ENCODE data around the gene SKIC8. TPM values are rescaled to one million over a fixed set of nuclear protein-coding genes. Genes with fewer than 3 reads are reported as not detected.

SKIC8 gene
- total RNA-seq, 1 experiment from 2014 or later = 103 TPM

Other genes with a start within 250 kb of the SKIC8 start
- gene TBC1D2B, start 221.9 kb downstream of the SKIC8 start, total RNA-seq (2014; rRNA removed; shearing (Covaris generic)) = 27.5 and 28.2 TPM in 2 replicates
- not detected in 2 replicates for gene SH2D7, start 207.0 kb downstream of the SKIC8 start, total RNA-seq (2014; rRNA removed; shearing (Covaris generic))
- gene CIB2, start 168.2 kb downstream of the SKIC8 start, total RNA-seq (2014; rRNA removed; shearing (Covaris generic)) = 3.2 and 3.8 TPM in 2 replicates
- 64.6 and 66.8 TPM in 2 replicates for gene IDH3A, start 150.2 kb downstream of the SKIC8 start, total RNA-seq (2014; rRNA removed; shearing (Covaris generic))
- not detected in 2 replicates for gene ACSBG1, start 65.0 kb downstream of the SKIC8 start, total RNA-seq (2014; rRNA removed; shearing (Covaris generic))
- 0.09 and 0.16 TPM in 2 replicates for gene DNAJA4, start 35.0 kb downstream of the SKIC8 start, total RNA-seq (2014; rRNA removed; shearing (Covaris generic))
- gene CRABP1, start 40.7 kb upstream of the SKIC8 start, total RNA-seq (2014; rRNA removed; shearing (Covaris generic)) = not detected in 2 replicates
- 16.3 and 23.8 TPM in 2 replicates for gene IREB2, start 138.6 kb upstream of the SKIC8 start, total RNA-seq (2014; rRNA removed; shearing (Covaris generic))
- gene HYKK, start 208.0 kb upstream of the SKIC8 start, total RNA-seq (2014; rRNA removed; shearing (Covaris generic)) = 4.1 and 9.4 TPM in 2 replicates
- gene PSMA4, start 240.8 kb upstream of the SKIC8 start, total RNA-seq (2014; rRNA removed; shearing (Covaris generic)) = 399 and 488 TPM in 2 replicates